MCF 10A (cell line): ENCODE data around the gene ARHGAP33. TPM values are rescaled to one million over a fixed set of nuclear protein-coding genes. Genes with fewer than 3 reads are reported as not detected.

Source experiments
- BruUV-seq: library from RNA; stranded (reverse); fragments of 400-500 nt; replicated peaks from 2 replicates; lab custom pipeline; 2021; lab: Mats Ljungman, UMichigan
- CTCF ChIA-PET: fragments of 300-600 bp; sonication (Branson Sonifier 250); formaldehyde crosslinking; extraction: SDS; loops from one replicate; lab custom pipeline; 2021; ENCODE audit warnings: antibody characterized with exemption, inconsistent platforms; lab: Yijun Ruan, JAX
- POLR2A ChIA-PET: fragments of 300-600, 350-650 bp; sonication (Branson Sonifier 250); formaldehyde crosslinking; extraction: SDS; loops from one replicate; lab custom pipeline; 2020; ENCODE audit warnings: antibody characterized with exemption, inconsistent platforms; lab: Yijun Ruan, JAX
- DNase-seq: peaks from one replicate; pipeline ENCODE4 v3.0.0-alpha.2; 2018; ENCODE audit not compliant: unreplicated experiment
- H3K27ac Mint-ChIP-seq: one replicate; pipeline ENCODE4 v1.8.0; 2022; ENCODE audit warnings: mild to moderate bottlenecking, low read depth, mixed read lengths; ENCODE audit not compliant: unreplicated experiment
- H3K27me3 Mint-ChIP-seq: one replicate; pipeline ENCODE4 v1.8.0; 2022; ENCODE audit warnings: mixed read lengths; ENCODE audit not compliant: insufficient read depth, unreplicated experiment
- H3K36me3 Mint-ChIP-seq: one replicate; pipeline ENCODE4 v1.8.0; 2022; ENCODE audit warnings: mild to moderate bottlenecking, moderate library complexity, mixed read lengths; ENCODE audit not compliant: insufficient read depth, unreplicated experiment
- H3K4me1 Mint-ChIP-seq: one replicate; pipeline ENCODE4 v1.8.0; 2022; ENCODE audit warnings: mixed read lengths; ENCODE audit not compliant: insufficient read depth, unreplicated experiment
- H3K4me3 Mint-ChIP-seq: one replicate; pipeline ENCODE4 v1.8.0; 2022; ENCODE audit warnings: mild to moderate bottlenecking, moderate library complexity, mixed read lengths; ENCODE audit not compliant: unreplicated experiment
- H3K9me3 Mint-ChIP-seq: one replicate; pipeline ENCODE4 v1.8.0; 2022; ENCODE audit warnings: mixed read lengths; ENCODE audit not compliant: unreplicated experiment
- intact Hi-C: fragments of 100-400 bp; cut with micrococcal nuclease; formaldehyde crosslinking; loops from 2 replicates; pipeline ENCODE4 v1.14.1; 2022
- total RNA-seq: library from RNA; stranded (reverse); gene quantifications from 2 replicates; pipeline ENCODE4 v1.2.3, GENCODE V29; 2022
- TF ChIP-seq, protein P1 (sequence below): fragments of 200-600 bp; IDR thresholded peaks from one replicate; pipeline ENCODE4 v1.8.0; 2022; ENCODE audit warnings: antibody characterized with exemption, mild to moderate bottlenecking; ENCODE audit not compliant: unreplicated experiment

The ARHGAP33 gene
- total RNA-seq, 1 experiment from 2014 or later, result 5.4 TPM

DNA sequence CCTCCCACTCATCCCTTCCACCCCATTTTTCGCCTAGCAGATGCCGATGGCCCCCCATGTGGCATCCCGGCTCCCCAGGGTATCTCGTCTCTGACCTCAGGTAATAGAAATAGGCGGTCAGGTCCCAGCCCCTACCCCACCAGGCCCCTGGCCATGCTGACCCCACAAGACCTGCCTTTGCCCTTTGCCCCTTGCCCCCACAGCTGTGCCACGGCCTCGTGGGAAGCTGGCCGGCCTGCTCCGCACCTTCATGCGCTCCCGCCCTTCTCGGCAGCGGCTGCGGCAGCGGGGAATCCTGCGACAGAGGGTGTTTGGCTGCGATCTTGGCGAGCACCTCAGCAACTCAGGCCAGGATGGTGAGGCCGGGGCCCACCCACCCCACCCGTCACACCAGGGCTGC, 5.4 kb downstream of the ARHGAP33 start:
- no peak overlapping the region for H3K4me3 Mint-ChIP-seq
- intact Hi-C loops, result no loop called here
- no peak for DNase-seq
- peaks cover 10% of the 10 kb centered on the region for H3K4me1 Mint-ChIP-seq
- BruUV-seq, result no TSS peak
- CTCF ChIA-PET, result no interaction called here
- H3K36me3 Mint-ChIP-seq, result no peaks in the 10 kb centered on the region
- no peaks in the 10 kb centered on the region for H3K27me3 Mint-ChIP-seq
- no peak overlapping the region for H3K27ac Mint-ChIP-seq
- POLR2A ChIA-PET, result no interaction called here
- TF ChIP-seq, protein P1, sequence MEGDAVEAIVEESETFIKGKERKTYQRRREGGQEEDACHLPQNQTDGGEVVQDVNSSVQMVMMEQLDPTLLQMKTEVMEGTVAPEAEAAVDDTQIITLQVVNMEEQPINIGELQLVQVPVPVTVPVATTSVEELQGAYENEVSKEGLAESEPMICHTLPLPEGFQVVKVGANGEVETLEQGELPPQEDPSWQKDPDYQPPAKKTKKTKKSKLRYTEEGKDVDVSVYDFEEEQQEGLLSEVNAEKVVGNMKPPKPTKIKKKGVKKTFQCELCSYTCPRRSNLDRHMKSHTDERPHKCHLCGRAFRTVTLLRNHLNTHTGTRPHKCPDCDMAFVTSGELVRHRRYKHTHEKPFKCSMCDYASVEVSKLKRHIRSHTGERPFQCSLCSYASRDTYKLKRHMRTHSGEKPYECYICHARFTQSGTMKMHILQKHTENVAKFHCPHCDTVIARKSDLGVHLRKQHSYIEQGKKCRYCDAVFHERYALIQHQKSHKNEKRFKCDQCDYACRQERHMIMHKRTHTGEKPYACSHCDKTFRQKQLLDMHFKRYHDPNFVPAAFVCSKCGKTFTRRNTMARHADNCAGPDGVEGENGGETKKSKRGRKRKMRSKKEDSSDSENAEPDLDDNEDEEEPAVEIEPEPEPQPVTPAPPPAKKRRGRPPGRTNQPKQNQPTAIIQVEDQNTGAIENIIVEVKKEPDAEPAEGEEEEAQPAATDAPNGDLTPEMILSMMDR, result no peak
- H3K9me3 Mint-ChIP-seq, result no peaks in the 10 kb centered on the region

DNA sequence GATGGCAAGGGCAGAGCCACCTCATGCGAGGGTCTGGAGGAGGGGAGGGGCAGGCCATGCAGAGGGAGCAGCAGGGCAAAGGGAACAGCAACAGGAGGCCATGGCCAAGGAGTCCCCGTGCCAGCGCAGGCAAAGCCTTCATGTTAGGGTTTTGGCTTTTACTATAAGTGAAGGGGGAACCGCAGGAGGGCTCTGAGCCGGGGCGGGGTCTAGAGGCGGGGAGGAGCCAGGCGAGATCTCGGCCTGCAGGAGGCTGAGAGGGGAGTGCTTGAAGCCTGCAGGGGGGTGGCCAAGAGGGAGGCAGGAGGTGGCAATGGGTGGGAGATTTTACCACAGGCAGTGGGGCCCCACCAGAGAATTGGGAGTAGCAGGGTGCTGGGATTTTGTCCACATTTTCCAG, 6.3 kb downstream of the ARHGAP33 start:
- no peaks in the 10 kb centered on the region for H3K9me3 Mint-ChIP-seq
- no peaks in the 10 kb centered on the region for H3K36me3 Mint-ChIP-seq

DNA sequence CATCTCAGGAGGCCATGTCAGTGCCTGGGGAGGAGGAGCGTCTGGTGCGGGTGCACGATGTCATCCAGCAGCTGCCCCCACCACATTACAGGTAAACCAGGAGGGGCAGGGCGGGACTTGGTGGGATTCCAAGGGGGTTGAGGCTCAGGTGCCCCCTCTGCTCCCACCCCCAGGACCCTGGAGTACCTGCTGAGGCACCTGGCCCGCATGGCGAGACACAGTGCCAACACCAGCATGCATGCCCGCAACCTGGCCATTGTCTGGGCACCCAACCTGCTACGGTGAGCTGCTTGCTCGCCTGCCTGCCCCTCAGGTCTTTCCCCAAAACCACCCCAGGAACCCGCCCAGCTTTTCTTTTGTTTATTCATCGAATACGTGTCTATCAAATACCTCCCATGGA, 7.2 kb downstream of the ARHGAP33 start:
- POLR2A ChIA-PET, result interaction anchor here (0.6 kb wide), 1 partner anchor 89 kb away, joined by 3 read pairs; no protein-coding TSS in a partner anchor

More for the DNA sequence above, 6.3 kb downstream of the ARHGAP33 start:
- no peak overlapping the region for H3K27ac Mint-ChIP-seq
- TF ChIP-seq, protein P1, result no peak
- intact Hi-C loops, result no loop called here
- peaks cover 2% of the 10 kb centered on the region for H3K4me1 Mint-ChIP-seq
- no peak for DNase-seq
- H3K4me3 Mint-ChIP-seq, result no peak overlapping the region
- BruUV-seq, result no TSS peak
- ChIA-PET CTCF (no interaction called here), POLR2A (no interaction called here)
- no peaks in the 10 kb centered on the region for H3K27me3 Mint-ChIP-seq

DNA sequence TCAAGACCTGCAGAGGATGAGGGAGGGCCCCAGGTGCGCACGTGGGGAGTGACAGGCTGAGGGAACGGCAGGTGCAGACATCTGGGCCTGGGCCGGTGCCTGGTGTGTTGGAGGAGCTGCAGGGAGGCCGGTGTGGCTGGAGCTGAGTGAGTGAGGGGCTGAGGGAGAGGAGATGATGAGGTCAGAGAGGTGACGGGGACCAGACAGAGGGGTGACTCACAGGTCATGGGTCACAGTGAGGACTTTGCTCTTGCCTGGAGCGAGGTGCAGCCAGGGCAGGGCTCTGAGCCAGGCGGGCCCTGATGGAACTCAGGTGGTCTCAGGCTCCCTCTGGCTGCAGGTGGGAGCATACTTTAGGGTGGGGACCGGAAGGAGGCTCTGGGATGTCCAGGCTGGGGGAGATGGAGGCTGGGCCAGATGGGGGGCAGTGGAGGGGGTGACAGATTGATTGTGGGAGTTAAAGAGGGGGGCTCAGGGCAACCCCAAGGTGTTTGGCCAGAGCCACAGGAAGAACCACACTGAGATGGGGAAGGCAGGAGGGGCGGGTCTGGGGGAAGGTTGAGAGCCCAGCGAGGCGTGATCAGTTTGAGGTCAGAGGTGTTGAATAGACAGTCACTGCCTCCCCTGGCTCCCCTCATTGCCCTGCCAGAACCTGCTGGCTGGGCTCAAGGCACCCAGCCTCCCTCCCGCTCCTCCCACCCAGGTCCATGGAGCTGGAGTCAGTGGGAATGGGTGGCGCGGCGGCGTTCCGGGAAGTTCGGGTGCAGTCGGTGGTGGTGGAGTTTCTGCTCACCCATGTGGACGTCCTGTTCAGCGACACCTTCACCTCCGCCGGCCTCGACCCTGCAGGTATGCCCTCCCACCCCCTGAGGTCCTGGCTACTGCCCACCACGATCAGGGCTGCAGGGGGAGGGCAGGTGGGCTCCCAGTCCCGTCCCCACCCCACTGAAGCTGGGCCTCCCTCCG, 8.4 kb downstream of the ARHGAP33 start:
- CTCF ChIA-PET, result no interaction called here
- Mint-ChIP-seq H3K27me3 (no peaks in the 10 kb centered on the region), H3K4me3 (no peak overlapping the region), H3K4me1 (no peaks in the 10 kb centered on the region), H3K9me3 (no peaks in the 10 kb centered on the region), H3K36me3 (no peaks in the 10 kb centered on the region), H3K27ac (no peak overlapping the region)
- TF ChIP-seq, protein P1, result no peak
- no TSS peak for BruUV-seq
- POLR2A ChIA-PET, result no interaction called here
- intact Hi-C loops, result no loop called here
- DNase-seq, result no peak

More for the DNA sequence above, 7.2 kb downstream of the ARHGAP33 start:
- no peaks in the 10 kb centered on the region for H3K9me3 Mint-ChIP-seq
- H3K4me3 Mint-ChIP-seq, result no peak overlapping the region
- TF ChIP-seq, protein P1, result no peak
- BruUV-seq, result no TSS peak
- no peaks in the 10 kb centered on the region for H3K27me3 Mint-ChIP-seq
- H3K36me3 Mint-ChIP-seq, result no peaks in the 10 kb centered on the region
- no peaks in the 10 kb centered on the region for H3K4me1 Mint-ChIP-seq
- intact Hi-C loops, result no loop called here
- DNase-seq, result no peak
- H3K27ac Mint-ChIP-seq, result no peak overlapping the region
- CTCF ChIA-PET, result interaction anchor here (0.6 kb wide), 1 partner anchor 31 kb away, joined by 3 read pairs; no protein-coding TSS in a partner anchor
